Measurements from ENCODE around the gene CPAMD8.
"Not testable (repeated sequence)": the region's sequence is repeated elsewhere in the genome, so short reads cannot be mapped to it uniquely, and the experiment has no call there.

The CPAMD8 gene

GRCh38 chr19:16946951-16947940, 79.4 kb downstream of the CPAMD8 start:
- H3K27me3 ChIP-seq (replicated peaks; ENCODE audit: control insufficient read depth, insufficient read depth, low read length): no peaks in the 10 kb centered on the region; the same call in 1 of the 2 replicates
- no peaks in the 10 kb centered on the region for H3K36me3 ChIP-seq (ENCODE audit: control insufficient read depth, insufficient read depth, low read length)
- no peak overlapping the region for H3K4me3 ChIP-seq (replicated peaks; ENCODE audit: low read depth, low read length)
- TF ChIP-seq CTCF (IDR thresholded peaks at IDR 0.05; ENCODE audit: insufficient read depth, low read length, poor library complexity, severe bottlenecking): no peak
- no peak for DNase-seq (ENCODE audit: extremely low read depth, insufficient read length)

- Histone ChIP-seq H3K27me3 (replicated peaks; ENCODE audit: control insufficient read depth, insufficient read depth, low read length) (no peaks in the 10 kb centered on the region; the same call in 1 of the 2 replicates), H3K4me3 (replicated peaks; ENCODE audit: low read depth, low read length) (no peak overlapping the region), H3K36me3 (ENCODE audit: control insufficient read depth, insufficient read depth, low read length) (no peaks in the 10 kb centered on the region)
- TF ChIP-seq CTCF (IDR thresholded peaks at IDR 0.05; ENCODE audit: insufficient read depth, low read length, poor library complexity, severe bottlenecking): no peak
- DNase-seq (ENCODE audit: extremely low read depth, insufficient read length): no peak
These were observed 80.7 kb downstream of the CPAMD8 start for GRCh38 chr19:16945762-16946465.

- TF ChIP-seq CTCF (IDR thresholded peaks at IDR 0.05; ENCODE audit: insufficient read depth, low read length, poor library complexity, severe bottlenecking): no peak
- no peaks in the 10 kb centered on the region for H3K36me3 ChIP-seq (ENCODE audit: control insufficient read depth, insufficient read depth, low read length)
- no peak for DNase-seq (ENCODE audit: extremely low read depth, insufficient read length)
- no peaks in the 10 kb centered on the region; the same call in 1 of the 2 replicates for H3K27me3 ChIP-seq (replicated peaks; ENCODE audit: control insufficient read depth, insufficient read depth, low read length)
- no peak overlapping the region for H3K4me3 ChIP-seq (replicated peaks; ENCODE audit: low read depth, low read length)
These were observed 81.3 kb downstream of the CPAMD8 start for GRCh38 chr19:16945364-16945714.

GRCh38 chr19:16944626-16945363, 81.8 kb downstream of the CPAMD8 start:
- no peak for DNase-seq (ENCODE audit: extremely low read depth, insufficient read length)
- H3K36me3 ChIP-seq (ENCODE audit: control insufficient read depth, insufficient read depth, low read length): no peaks in the 10 kb centered on the region
- H3K27me3 ChIP-seq (replicated peaks; ENCODE audit: control insufficient read depth, insufficient read depth, low read length): no peaks in the 10 kb centered on the region; the same call in 1 of the 2 replicates
- TF ChIP-seq CTCF (IDR thresholded peaks at IDR 0.05; ENCODE audit: insufficient read depth, low read length, poor library complexity, severe bottlenecking): no peak
- H3K4me3 ChIP-seq (replicated peaks; ENCODE audit: low read depth, low read length): no peak overlapping the region

GRCh38 chr19:16943942-16944625, 82.5 kb downstream of the CPAMD8 start:
- H3K36me3 ChIP-seq (ENCODE audit: control insufficient read depth, insufficient read depth, low read length): no peaks in the 10 kb centered on the region
- no peak overlapping the region for H3K4me3 ChIP-seq (replicated peaks; ENCODE audit: low read depth, low read length)
- TF ChIP-seq CTCF (IDR thresholded peaks at IDR 0.05; ENCODE audit: insufficient read depth, low read length, poor library complexity, severe bottlenecking): no peak

GRCh38 chr19:16943090-16943489, 83.5 kb downstream of the CPAMD8 start:
- not testable (repeated sequence) for H3K4me3 ChIP-seq (replicated peaks; ENCODE audit: low read depth, low read length); H3K27me3 ChIP-seq (replicated peaks; ENCODE audit: control insufficient read depth, insufficient read depth, low read length); H3K36me3 ChIP-seq (ENCODE audit: control insufficient read depth, insufficient read depth, low read length); DNase-seq (ENCODE audit: extremely low read depth, insufficient read length)

More at GRCh38 chr19:16943942-16944625, 82.5 kb downstream of the CPAMD8 start:
- DNase-seq (ENCODE audit: extremely low read depth, insufficient read length): no peak
- H3K27me3 ChIP-seq (replicated peaks; ENCODE audit: control insufficient read depth, insufficient read depth, low read length): no peaks in the 10 kb centered on the region; the same call in 1 of the 2 replicates

Data from GM06990 (cell line).